NCI-H526 treated with DMSO at 0.1 percent for 48 hours (cell line): Measurements from ENCODE around the gene MGARP.
"Not testable (repeated sequence)": the region's sequence is repeated elsewhere in the genome, so short reads cannot be mapped to it uniquely, and the experiment has no call there.

Source experiments
- DNase-seq: peaks from one replicate; lab custom pipeline; 2025; lab: John Stamatoyannopoulos, UW

The MGARP gene

DNA sequence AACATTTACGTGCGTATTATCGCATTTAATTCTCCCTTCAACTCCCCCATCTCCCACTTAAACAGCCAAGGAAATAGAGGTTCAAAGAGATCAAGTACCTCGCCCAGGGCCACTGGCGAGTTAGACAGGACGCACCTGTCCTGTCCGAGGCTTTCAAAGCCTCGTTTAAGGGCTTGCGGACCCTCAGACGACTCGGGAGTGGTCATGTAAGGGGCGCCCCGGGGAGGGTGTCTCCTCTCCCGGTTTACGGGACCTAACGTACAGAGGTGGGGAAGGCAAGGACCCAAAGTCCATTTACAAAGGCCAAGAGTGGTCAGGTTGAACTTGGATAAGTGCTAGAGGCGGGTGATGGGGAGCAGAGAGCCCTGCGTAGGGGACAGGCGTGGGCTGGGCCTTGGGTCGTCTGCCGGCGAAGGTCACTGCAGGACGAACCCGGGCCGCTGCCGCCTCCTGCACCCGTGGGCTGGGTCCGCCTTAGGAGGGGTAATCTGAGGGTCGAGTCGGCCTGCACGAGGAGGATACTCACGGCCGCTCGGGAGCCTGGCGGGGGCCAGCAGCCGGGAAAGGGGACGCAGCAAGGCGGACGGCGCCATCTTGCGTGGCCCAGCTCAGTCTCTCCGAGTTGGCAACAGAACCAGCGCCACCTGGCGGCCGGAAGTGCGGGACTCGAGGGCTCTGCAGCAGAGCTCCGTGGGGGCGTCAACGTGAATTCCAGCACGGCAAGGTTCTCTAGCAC, 15.3 kb upstream of the MGARP start:
- DNase-seq = peak; percentile 94

DNA sequence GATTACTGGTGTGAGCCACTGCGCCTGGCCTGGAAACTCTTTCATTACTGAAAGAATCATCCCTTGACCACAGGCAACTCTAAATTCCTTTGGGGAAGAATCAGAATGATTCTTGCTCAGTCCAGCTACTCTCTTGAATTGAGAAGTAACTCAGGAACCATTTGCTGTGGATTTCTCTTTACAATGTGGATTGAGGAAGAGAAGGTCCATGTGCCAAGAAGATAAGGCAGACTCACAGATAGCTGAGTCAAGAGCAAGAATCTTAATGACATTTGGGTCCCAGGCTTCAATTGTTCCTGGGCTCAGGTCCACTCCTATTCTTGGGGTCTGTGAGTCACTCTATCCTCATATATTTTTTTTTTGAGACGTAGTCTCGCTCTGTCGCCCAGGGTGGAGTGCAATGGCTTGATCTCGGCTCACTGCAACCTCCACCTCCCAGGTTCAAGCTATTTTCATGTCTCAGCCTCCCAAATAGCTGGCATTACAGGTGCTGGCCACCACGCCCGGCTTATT, 6.2 kb upstream of the MGARP start:
- no peak for DNase-seq

DNA sequence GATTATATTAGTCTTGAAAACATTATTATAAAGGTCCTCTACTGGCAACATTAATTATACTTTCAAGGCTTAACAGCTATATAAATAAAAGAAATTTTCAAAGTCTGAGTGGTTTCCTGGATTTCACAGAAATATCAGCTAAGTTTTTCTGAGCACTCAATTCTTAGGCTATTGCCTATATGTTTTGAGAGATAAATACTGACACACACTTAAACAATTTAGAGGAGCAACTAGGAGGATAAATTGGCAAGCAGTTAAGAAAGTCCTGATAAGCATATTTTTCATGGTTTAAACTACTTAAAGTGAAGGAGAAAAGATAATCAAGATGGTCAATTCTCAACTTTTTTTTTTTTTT, 2.7 kb upstream of the MGARP start:
- DNase-seq = no peak

DNA sequence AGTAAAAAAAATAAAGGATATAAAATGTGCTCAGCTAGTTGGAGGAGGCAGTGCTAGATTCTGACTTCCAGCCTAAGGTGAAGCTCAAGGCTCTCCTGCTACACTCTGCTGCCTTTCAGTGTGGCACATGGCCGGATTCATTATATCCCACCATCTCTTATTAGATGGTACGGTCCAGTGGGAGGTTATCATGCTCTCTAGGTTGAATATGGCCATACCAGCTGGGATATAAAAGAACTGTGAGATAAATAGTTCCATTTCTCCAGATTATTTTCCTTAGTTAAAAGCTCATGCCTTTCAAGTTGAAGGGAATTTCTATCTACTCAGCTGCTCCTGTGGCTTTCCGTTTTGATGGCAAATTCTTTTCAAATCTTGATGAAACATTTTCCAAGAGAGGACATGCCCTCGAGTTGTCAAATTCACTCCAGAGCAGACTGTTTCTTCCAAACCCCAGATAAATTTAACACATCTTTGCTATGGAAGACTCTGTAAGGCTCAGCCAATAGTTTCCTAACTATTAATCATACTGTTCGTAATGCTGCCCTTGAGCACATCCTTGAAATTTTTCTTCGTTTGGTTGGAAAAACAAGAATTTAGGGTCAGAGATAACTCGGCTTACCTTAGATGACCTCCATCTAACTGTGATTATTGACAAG, 2.2 kb upstream of the MGARP start:
- no peak for DNase-seq

DNA sequence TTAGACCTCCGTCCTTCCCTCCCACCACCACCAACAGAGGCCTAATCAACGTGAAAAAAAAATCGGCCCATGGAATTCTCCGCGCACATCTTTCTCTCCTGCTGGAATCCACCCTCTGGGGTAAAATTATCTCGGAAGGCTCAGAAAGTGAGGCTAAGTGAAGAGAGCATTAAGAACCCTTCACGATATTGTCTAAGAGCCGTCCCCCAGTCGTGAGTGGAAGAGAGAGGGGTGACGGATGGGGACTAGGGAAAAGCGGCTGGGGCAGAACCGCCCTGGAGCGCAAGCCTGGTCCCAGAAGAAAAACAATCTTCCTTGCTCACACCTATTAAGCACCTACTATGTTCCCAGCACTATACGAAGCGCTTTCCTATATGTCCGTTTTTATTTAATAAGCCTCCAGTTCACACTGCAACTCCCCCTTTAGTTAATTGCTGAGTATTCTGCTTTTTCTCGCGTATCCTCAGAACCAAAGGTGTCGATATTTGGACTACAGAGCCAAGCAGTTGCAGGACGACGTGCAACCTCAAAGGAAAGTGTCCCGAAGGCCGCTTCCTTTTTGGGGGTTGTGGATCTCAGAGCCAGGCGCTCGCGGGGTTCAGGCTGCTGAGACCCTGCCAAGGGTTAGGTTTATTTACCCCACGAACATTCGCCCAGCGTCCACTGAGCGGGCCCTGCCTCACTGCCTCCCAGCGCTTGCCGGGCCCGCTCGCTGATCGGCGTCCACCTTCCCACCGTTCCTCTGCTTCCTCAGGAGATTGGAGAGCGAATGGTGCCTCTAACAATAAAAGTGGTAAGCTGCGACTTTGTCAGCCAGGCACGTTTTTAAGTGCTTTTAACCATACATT, 889 bp downstream of the MGARP start:
- no peak for DNase-seq

DNA sequence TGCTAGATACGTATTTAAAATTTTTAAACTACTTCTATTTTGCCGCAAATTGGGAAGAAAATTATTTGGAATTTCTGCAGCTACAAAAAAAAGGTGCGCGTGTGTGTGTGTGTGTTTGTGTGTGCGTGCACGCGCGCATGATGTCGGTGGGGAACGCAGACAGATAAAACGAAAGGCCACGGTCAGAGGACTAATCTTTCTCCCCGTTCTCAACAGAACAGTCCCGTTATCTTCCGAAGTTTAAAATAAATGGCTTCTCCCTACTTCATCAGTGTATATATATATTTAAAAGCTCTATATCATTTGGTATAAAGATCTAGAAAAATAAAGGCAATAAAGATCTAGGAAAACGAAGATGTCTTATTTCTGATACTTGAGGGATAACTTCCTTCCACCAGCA, 1.5 kb downstream of the MGARP start:
- no peak for DNase-seq

DNA sequence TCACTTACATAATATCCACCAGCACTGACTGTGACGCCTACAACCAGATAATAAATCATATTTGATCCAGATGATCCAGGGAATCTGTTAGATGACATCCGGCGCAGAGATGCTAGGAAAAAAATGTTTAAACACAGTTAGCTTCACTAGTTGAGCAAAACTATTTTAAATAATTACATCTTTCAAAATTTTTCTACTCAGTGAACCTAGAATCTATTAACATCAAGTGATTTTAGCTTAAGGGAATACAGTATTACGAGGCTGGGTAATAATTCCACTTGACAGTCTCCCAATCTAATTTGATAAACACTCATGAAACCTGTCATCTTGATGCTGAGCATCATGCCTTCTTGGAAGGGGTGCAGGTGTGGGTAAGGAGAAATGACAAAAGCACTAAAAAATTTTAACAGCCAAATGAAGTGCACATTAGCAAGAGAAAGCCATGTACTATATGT, 4.7 kb downstream of the MGARP start:
- DNase-seq = no peak

DNA sequence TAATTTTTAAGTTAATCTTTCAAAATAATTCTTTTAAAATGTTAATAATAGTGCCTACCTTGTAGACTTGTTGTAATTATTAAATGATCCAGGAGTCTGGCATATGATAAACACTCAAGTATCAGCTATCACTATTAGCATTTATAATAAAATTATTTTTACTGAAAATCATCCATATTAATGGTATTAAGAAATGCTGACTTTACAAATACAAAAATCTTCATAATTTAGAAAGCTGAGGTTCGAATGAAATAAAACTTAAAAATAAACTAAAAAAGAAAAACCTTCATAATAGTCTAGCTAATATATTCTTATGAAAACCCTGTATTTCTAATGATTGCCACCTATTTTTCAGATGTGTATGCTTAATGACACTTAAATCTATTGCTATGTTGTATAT, 5.2 kb downstream of the MGARP start:
- DNase-seq = no peak

DNA sequence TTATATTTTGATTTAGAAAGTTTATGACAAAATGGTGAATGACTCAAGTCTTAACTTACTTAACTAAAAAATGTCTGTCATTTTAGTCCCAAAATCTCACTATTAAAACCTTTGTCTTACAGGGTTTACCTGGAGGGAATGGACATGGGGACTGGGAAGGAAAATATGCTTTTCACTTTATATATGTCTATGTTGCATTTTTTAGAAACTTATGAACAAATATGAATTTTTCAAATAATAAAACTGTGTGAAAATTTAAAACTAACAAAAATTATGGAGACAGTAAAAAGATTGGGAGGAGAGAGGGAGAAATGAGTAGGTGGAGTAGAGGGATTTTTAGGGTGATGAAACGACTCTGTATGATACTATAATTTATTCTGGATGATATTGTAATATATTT, 6.2 kb downstream of the MGARP start:
- no peak for DNase-seq

DNA sequence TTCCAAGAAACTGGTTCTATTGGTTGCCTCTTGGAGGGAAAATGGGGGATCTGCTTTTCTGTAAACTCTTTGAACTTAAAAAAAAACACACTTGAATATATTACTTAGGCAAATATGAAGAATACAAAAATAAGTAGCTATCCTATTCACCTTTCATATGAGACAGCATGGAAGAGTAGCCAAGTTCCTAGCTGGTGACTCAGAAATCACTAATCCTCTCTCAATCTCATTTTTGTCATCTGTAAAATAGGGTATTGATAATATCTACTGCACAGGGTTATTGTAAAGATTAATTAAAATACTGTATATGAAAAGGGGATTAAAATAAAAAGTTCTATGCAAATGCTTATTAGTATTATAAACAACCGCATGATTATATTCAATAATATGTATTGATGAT, 12.7 kb downstream of the MGARP start:
- no peak for DNase-seq

DNA sequence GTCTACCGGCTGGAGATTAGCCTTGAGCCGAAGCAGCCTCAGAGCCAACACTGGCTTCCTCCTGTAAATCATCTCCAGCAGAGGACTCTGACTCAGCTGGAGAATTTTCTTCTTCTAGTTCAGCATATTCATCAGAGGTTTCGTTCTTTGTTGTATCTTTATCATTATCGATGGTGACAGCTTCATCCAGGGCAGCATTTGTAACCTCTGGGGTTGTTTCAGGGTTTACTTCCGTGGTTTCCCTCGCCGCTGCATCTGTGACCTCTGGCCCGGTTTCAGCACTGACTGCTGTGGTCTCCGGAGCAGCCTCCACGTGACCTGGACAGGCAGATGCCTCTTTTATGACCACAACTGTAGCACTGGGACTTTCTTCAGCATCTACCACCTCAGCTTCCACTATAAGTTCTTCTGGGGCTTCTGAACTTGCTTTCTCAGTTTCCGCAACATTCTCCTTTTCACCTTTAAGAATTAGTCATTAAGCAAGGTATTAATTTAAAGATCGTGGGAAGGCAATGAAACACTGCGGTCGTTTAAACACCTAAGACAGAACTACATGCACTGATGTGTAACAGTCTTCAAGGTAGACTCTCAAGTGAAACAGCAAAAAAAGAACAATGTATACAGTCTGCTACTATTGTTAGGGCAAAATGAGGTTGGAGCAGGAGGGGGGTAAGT, 13.3 kb downstream of the MGARP start:
- DNase-seq = peak; percentile 37

DNA sequence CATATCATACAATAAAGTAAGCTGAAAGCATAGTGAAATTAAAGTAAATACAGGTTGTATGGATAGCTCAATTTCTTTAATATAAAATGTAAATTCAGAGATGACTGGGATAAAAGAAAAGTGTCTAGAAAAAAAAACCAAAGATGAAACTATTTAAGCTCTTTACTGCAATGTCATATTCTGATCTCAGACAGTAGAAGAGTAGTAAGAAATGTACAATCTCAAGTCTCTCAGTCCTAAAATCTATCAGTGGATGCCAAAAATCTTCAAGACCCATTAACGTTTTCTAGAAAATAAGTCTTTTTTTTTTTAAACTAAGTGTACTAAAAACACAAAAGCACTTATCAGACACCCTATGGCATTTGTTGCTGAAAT, 13.8 kb downstream of the MGARP start:
- DNase-seq = no peak

DNA sequence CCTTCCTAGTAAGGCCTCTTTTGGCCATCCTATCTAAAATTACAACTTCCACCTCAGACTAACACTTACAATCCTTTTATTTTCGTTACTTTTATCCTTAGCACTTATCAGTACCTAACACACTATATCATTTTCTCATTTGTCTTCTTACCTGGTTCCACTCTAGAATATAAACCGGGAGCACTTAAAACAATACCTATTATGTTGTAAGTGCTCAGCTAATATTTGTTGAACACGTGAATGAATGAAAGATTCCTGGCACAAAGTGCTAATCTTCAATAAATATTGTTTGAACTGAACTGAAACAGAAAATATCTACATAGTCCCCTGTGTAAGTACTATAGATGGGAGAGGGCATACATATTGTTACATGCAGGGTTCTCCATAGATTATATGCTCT, 14.4 kb downstream of the MGARP start:
- DNase-seq = no peak

DNA sequence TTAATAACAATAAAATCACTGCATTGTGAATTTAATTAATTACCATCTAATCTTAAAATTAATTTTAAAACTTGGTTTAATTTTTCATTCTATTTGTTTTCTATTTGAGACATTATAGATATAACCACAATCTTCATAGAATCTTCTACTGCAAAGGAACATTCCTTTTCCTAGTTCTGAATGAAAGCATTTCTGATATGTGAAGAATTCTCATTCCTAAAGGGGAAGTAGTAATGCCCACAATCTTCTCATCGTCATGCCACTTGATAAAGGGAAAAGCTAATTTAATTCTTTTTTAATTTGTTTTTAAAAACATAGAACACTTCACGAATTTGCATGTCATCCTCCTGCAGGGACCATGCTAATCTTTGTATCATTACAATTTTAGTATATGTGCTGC, 23.7 kb downstream of the MGARP start:
- DNase-seq = no peak

DNA sequence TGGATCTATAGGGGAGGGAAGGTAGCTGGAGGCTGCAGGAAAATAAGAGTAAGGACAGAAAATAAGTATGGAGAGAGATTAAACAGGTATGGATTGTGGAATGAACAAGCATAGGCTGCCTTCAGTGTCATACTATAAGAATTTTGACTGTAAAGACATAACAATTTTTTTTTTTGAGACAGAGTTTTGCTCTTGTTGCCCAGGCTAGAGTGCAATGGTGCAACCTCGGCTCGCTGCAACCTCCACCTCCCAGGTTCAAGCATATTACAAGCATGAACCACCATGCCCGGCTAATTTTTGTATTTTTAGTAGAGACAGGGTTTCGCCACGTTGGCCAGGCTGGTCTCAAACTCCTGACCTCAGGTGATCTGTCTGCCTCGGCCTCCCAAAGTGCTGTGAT, 24.4 kb downstream of the MGARP start:
- not testable (repeated sequence) for DNase-seq

DNA sequence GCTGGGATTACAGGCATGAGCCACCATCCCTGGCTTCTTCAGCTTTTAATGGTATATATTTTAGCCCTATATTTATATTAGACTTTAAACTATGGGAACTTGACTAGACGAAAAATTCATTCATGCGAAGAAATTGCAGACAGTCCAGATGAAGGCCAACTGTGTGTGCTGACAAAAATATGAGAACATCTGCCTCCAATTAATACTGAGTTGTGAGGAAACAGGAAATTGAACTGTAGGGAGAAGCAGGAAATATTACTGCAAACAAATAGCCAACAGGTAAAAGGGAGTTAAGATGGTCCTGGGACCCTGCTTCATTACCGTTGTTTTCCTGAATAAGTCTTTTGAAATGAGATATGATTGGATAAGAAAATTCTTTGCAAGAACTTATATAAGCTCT, 26.3 kb downstream of the MGARP start:
- DNase-seq = no peak

DNA sequence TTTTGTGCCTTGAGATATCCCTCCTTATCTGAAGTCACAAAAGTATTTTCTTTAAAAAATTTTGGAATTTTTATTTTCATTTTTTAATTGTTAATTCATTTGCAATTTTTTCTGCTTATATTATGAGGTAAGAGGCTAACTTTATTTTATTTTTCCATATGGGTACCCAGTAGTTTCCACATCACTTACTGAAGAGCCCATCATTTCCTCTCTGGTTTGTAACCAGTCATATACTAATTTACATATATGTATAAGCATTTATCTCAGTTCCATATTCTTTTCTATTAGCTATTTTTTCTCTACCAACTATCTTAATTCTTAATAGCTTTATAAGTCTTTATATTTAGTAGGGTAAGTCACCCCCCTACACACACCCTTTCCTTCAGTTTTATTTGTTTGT, 27.0 kb downstream of the MGARP start:
- no peak for DNase-seq

DNA sequence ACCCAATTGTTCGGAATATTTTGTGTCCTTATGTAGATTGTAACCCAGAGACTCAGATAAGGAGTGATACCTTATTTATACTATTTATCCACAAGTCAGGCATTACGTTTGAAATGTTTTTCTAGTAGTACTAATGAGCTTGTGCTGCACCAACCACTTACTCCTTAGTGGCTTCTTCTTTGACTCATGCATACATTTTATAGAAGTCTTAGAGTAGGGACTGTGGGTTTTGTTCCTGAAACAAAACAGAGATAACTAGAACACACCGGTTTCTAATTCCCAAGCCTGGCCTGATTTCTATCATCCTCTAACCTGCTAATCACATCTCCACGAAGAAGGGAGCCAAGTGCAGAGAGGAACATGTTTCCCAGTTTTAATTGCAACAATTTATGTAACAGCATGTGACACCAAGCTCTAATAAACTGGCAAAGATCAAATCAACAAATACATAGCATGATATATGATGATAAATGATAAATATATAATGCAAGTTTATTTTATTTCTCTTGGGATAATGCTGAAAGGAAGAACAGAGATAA, 32.3 kb downstream of the MGARP start:
- no peak for DNase-seq

DNA sequence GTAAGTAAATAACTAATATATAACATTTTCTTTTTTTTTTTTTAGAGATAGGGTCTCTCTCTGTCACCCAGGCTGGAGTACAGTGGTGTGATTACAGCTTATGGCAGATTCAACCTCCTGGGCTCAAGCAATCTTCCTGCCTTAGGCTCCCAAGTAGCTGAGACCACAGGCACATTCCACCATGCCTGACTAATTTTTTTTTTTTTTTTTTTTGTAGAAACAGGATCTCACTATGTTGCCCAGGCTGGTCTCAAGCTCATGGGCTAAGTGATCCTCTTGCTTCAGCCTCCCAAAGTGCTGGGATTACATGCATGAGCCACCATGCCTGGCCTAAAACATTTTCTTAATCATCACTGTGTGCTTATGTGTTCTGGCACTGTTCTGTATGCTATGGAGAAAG, 32.8 kb downstream of the MGARP start:
- no peak for DNase-seq

DNA sequence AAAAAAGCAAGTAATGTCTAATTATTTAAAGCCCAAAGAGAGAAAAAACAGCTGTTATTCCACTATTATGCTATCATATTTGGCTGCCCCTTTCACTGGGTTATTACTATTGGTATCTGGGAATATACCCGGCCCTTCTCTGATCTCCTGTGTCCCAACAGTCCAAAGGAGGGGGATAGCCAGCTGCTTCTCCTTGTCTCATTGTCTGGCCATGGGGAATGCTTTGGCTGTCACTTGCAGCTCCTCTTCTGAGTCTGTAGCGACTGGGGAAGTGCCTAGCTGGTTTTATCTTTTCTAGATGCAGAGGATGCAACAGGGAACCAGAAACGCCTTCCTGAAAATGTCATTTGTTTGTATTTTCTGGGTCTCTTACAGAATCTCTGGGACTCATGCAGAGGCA, 33.9 kb downstream of the MGARP start:
- no peak for DNase-seq

DNA sequence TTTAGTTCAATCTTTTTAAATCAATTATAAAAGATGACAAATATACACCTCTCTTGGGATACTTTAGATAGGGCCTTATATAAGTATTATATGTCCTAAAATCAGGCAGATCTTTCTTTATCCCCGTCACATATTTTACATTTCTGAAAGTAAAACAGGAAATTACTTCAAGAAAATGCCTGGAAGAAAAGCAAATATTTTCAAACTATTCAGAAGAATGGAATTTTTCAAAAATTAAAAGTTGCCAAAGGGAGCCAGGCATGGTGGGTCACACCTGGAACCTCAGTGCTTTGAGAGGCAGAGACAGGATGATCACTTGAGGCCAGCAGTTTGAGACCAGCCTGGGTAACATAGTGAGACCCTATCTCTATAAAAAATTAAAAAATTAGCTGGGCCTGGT, 34.4 kb downstream of the MGARP start:
- no peak for DNase-seq
